Measurements from ENCODE around the gene SLC6A3.

SLC6A3 gene

GRCh38 chr5:1470762-1471211 is 25.5 kb upstream of the SLC6A3 start:
- peaks cover 94% of the 10 kb centered on the region for H3K36me3 ChIP-seq (ENCODE audit: control insufficient read depth, insufficient read depth, low read length)

GRCh38 chr5:1468629-1469527 is 23.6 kb upstream of the SLC6A3 start:
- Histone ChIP-seq H3K4me3 (ENCODE audit: low read depth, low read length) (no peak overlapping the region), H3K27me3 (ENCODE audit: control insufficient read depth, insufficient read depth, low read length) (no peaks in the 10 kb centered on the region), H3K27ac (ENCODE audit: low read depth, low read length) (no peak overlapping the region), H3K9me3 (ENCODE audit: control insufficient read depth, insufficient read depth, low read depth, low read length) (peaks cover 11% of the 10 kb centered on the region; the same call in 1 of the 2 replicates), H3K4me1 (ENCODE audit: control insufficient read depth, insufficient read depth, low read length) (no peaks in the 10 kb centered on the region), H3K9ac (ENCODE audit: low read length) (no peak overlapping the region), H3K36me3 (ENCODE audit: control insufficient read depth, insufficient read depth, low read length) (peaks cover 94% of the 10 kb centered on the region)

More at GRCh38 chr5:1470762-1471211, 25.5 kb upstream of the SLC6A3 start:
- Histone ChIP-seq H3K4me1 (ENCODE audit: control insufficient read depth, insufficient read depth, low read length) (no peaks in the 10 kb centered on the region), H3K9me3 (ENCODE audit: control insufficient read depth, insufficient read depth, low read depth, low read length) (no peaks in the 10 kb centered on the region), H3K4me3 (ENCODE audit: low read depth, low read length) (no peak overlapping the region), H3K9ac (ENCODE audit: low read length) (no peak overlapping the region), H3K27me3 (ENCODE audit: control insufficient read depth, insufficient read depth, low read length) (no peaks in the 10 kb centered on the region), H3K27ac (ENCODE audit: low read depth, low read length) (no peak overlapping the region)

GRCh38 chr5:1468247-1468612 is 23.0 kb upstream of the SLC6A3 start:
- Histone ChIP-seq H3K27ac (ENCODE audit: low read depth, low read length) (no peak overlapping the region), H3K27me3 (ENCODE audit: control insufficient read depth, insufficient read depth, low read length) (no peaks in the 10 kb centered on the region), H3K36me3 (ENCODE audit: control insufficient read depth, insufficient read depth, low read length) (peaks cover 94% of the 10 kb centered on the region), H3K4me1 (ENCODE audit: control insufficient read depth, insufficient read depth, low read length) (no peaks in the 10 kb centered on the region), H3K9ac (ENCODE audit: low read length) (no peak overlapping the region), H3K4me3 (ENCODE audit: low read depth, low read length) (no peak overlapping the region), H3K9me3 (ENCODE audit: control insufficient read depth, insufficient read depth, low read depth, low read length) (peaks cover 11% of the 10 kb centered on the region; the same call in 1 of the 2 replicates)

- Histone ChIP-seq H3K9ac (ENCODE audit: low read length) (no peak overlapping the region), H3K4me3 (ENCODE audit: low read depth, low read length) (no peak overlapping the region), H3K27ac (ENCODE audit: low read depth, low read length) (no peak overlapping the region), H3K4me1 (ENCODE audit: control insufficient read depth, insufficient read depth, low read length) (no peaks in the 10 kb centered on the region), H3K27me3 (ENCODE audit: control insufficient read depth, insufficient read depth, low read length) (no peaks in the 10 kb centered on the region), H3K9me3 (ENCODE audit: control insufficient read depth, insufficient read depth, low read depth, low read length) (peaks cover 11% of the 10 kb centered on the region; the same call in 1 of the 2 replicates), H3K36me3 (ENCODE audit: control insufficient read depth, insufficient read depth, low read length) (peaks cover 93% of the 10 kb centered on the region)
Observed at GRCh38 chr5:1467341-1468246, 22.4 kb upstream of the SLC6A3 start.

GRCh38 chr5:1466631-1467265 is 21.5 kb upstream of the SLC6A3 start:
- Histone ChIP-seq H3K36me3 (ENCODE audit: control insufficient read depth, insufficient read depth, low read length) (peaks cover 93% of the 10 kb centered on the region), H3K9me3 (ENCODE audit: control insufficient read depth, insufficient read depth, low read depth, low read length) (peaks cover 11% of the 10 kb centered on the region; the same call in 1 of the 2 replicates)

GRCh38 chr5:1465966-1466471 is 20.8 kb upstream of the SLC6A3 start:
- Histone ChIP-seq H3K4me3 (ENCODE audit: low read depth, low read length) (no peak overlapping the region), H3K36me3 (ENCODE audit: control insufficient read depth, insufficient read depth, low read length) (peaks cover 93% of the 10 kb centered on the region), H3K9ac (ENCODE audit: low read length) (no peak overlapping the region), H3K4me1 (ENCODE audit: control insufficient read depth, insufficient read depth, low read length) (no peaks in the 10 kb centered on the region), H3K27me3 (ENCODE audit: control insufficient read depth, insufficient read depth, low read length) (no peaks in the 10 kb centered on the region), H3K9me3 (ENCODE audit: control insufficient read depth, insufficient read depth, low read depth, low read length) (peaks cover 11% of the 10 kb centered on the region; the same call in 1 of the 2 replicates), H3K27ac (ENCODE audit: low read depth, low read length) (no peak overlapping the region)

More at GRCh38 chr5:1466631-1467265, 21.5 kb upstream of the SLC6A3 start:
- no peaks in the 10 kb centered on the region for H3K4me1 ChIP-seq (ENCODE audit: control insufficient read depth, insufficient read depth, low read length)
- no peaks in the 10 kb centered on the region for H3K27me3 ChIP-seq (ENCODE audit: control insufficient read depth, insufficient read depth, low read length)
- H3K4me3 ChIP-seq (ENCODE audit: low read depth, low read length) = no peak overlapping the region
- H3K9ac ChIP-seq (ENCODE audit: low read length) = no peak overlapping the region
- H3K27ac ChIP-seq (ENCODE audit: low read depth, low read length) = no peak overlapping the region

GRCh38 chr5:1465117-1465516 is 19.9 kb upstream of the SLC6A3 start:
- Histone ChIP-seq H3K36me3 (ENCODE audit: control insufficient read depth, insufficient read depth, low read length) (peaks cover 93% of the 10 kb centered on the region), H3K27me3 (ENCODE audit: control insufficient read depth, insufficient read depth, low read length) (no peaks in the 10 kb centered on the region), H3K9ac (ENCODE audit: low read length) (no peak overlapping the region), H3K4me3 (ENCODE audit: low read depth, low read length) (no peak overlapping the region), H3K9me3 (ENCODE audit: control insufficient read depth, insufficient read depth, low read depth, low read length) (peaks cover 11% of the 10 kb centered on the region; the same call in 1 of the 2 replicates), H3K27ac (ENCODE audit: low read depth, low read length) (no peak overlapping the region), H3K4me1 (ENCODE audit: control insufficient read depth, insufficient read depth, low read length) (no peaks in the 10 kb centered on the region)

GRCh38 chr5:1464511-1464910 is 19.3 kb upstream of the SLC6A3 start:
- Histone ChIP-seq H3K27me3 (ENCODE audit: control insufficient read depth, insufficient read depth, low read length) (no peaks in the 10 kb centered on the region), H3K4me3 (ENCODE audit: low read depth, low read length) (no peak overlapping the region), H3K36me3 (ENCODE audit: control insufficient read depth, insufficient read depth, low read length) (peaks cover 94% of the 10 kb centered on the region), H3K9me3 (ENCODE audit: control insufficient read depth, insufficient read depth, low read depth, low read length) (peaks cover 13% of the 10 kb centered on the region; the same call in 1 of the 2 replicates), H3K4me1 (ENCODE audit: control insufficient read depth, insufficient read depth, low read length) (no peaks in the 10 kb centered on the region), H3K27ac (ENCODE audit: low read depth, low read length) (no peak overlapping the region), H3K9ac (ENCODE audit: low read length) (no peak overlapping the region)

- peaks cover 97% of the 10 kb centered on the region for H3K36me3 ChIP-seq (ENCODE audit: control insufficient read depth, insufficient read depth, low read length)
- H3K4me3 ChIP-seq (ENCODE audit: low read depth, low read length) = no peak overlapping the region
- no peaks in the 10 kb centered on the region for H3K4me1 ChIP-seq (ENCODE audit: control insufficient read depth, insufficient read depth, low read length)
- peaks cover 18% of the 10 kb centered on the region; the same call in 1 of the 2 replicates for H3K9me3 ChIP-seq (ENCODE audit: control insufficient read depth, insufficient read depth, low read depth, low read length)
- H3K9ac ChIP-seq (ENCODE audit: low read length) = no peak overlapping the region
- no peaks in the 10 kb centered on the region for H3K27me3 ChIP-seq (ENCODE audit: control insufficient read depth, insufficient read depth, low read length)
- H3K27ac ChIP-seq (ENCODE audit: low read depth, low read length) = no peak overlapping the region
Observed at GRCh38 chr5:1464096-1464446, 18.8 kb upstream of the SLC6A3 start.

- H3K36me3 ChIP-seq (ENCODE audit: control insufficient read depth, insufficient read depth, low read length) = peaks cover 97% of the 10 kb centered on the region
- no peaks in the 10 kb centered on the region for H3K27me3 ChIP-seq (ENCODE audit: control insufficient read depth, insufficient read depth, low read length)
- H3K4me3 ChIP-seq (ENCODE audit: low read depth, low read length) = no peak overlapping the region
- H3K27ac ChIP-seq (ENCODE audit: low read depth, low read length) = no peak overlapping the region
- H3K4me1 ChIP-seq (ENCODE audit: control insufficient read depth, insufficient read depth, low read length) = no peaks in the 10 kb centered on the region
- H3K9me3 ChIP-seq (ENCODE audit: control insufficient read depth, insufficient read depth, low read depth, low read length) = peaks cover 20% of the 10 kb centered on the region
- no peak overlapping the region for H3K9ac ChIP-seq (ENCODE audit: low read length)
Observed at GRCh38 chr5:1463326-1464095, 18.3 kb upstream of the SLC6A3 start.
